Heart right ventricle (tissue), 16 donors: ENCODE measurements around the gene SERPINB5. TPM values are rescaled to one million over a fixed set of nuclear protein-coding genes. Genes with fewer than 3 reads are reported as not detected.
A peak's percentile ranks its signal among the peaks of the same experiment; 100 is the strongest.

Experiments
- ATAC-seq, 8 donors: fragments of 200-7000 bp; cut with Tn5 transposase; one replicate each; pipeline ENCODE4 v1.9.1; 2020; ENCODE audit warnings: mild to moderate bottlenecking in 8 of 8, moderate library complexity in 8 of 8, moderate number of reproducible peaks in 1 of 8
- DNase-seq, 2 donors: peaks; one replicate each; pipeline ENCODE4 v3.0.0-alpha.2; 2020
- H3K27ac ChIP-seq, 10 donors: fragments of 200-600 bp; sonication (generic) in 2 of 10; one replicate each; pipeline versions ENCODE4 v1.5.0 to v1.8.0; 2020 to 2022; ENCODE audit warnings: mild to moderate bottlenecking in 3 of 10
- H3K27me3 ChIP-seq, 7 donors: fragments of 200-600 bp; one replicate each; pipeline ENCODE4 v1.8.0; 2021 to 2022; ENCODE audit warnings: mild to moderate bottlenecking in 2 of 7
- H3K36me3 ChIP-seq, 9 donors: fragments of 200-600 bp; sonication (generic) in 1 of 9; one replicate each; pipeline versions ENCODE4 v1.5.0 to v1.8.0; 2020 to 2022; ENCODE audit warnings: mild to moderate bottlenecking in 2 of 9
- H3K4me1 ChIP-seq, 9 donors: fragments of 200-600 bp; sonication (generic) in 1 of 9; one replicate each; pipeline versions ENCODE4 v1.5.0 to v1.8.0; 2020 to 2022; ENCODE audit warnings: mild to moderate bottlenecking in 4 of 9
- H3K4me3 ChIP-seq, 10 donors: fragments of 200-600 bp; sonication (generic) in 2 of 10; one replicate each; pipeline versions ENCODE4 v1.5.0 to v1.8.0; 2020 to 2022; ENCODE audit warnings: mild to moderate bottlenecking in 7 of 10, moderate library complexity in 2 of 10
- H3K9me3 ChIP-seq, 11 donors: fragments of 200-600 bp in 10 of 11; sonication (generic) in 2 of 11; one replicate each; pipeline versions ENCODE4 v1.5.0 to v1.8.0; 2013 to 2022; ENCODE audit warnings: mild to moderate bottlenecking in 2 of 11, control low read depth in 1 of 11, moderate library complexity in 1 of 11
- WGBS, 2 donors: extraction: QIAGEN DNeasy Blood & Tissue Kit; methylation state at CpG; one replicate each; pipeline ENCODE4 v1.1.7; 2013; ENCODE audit warnings: inconsistent platforms in 1 of 2; 5-methylcytosine and 5-hydroxymethylcytosine counted together
- intact Hi-C, 10 donors: fragments of 100-400 bp; cut with DNase I; formaldehyde crosslinking; loops; one replicate each; pipeline versions ENCODE4 v1.11.1 to v1.14.2; 2022
- polyA plus RNA-seq, 2 donors: library from polyadenylated mRNA; stranded (reverse); fragments of 200-250 nt; gene quantifications; one replicate each; pipeline ENCODE4 v1.2.3, GENCODE V29; 2013
- total RNA-seq, 10 donors: library from RNA; stranded (reverse); fragmentation: NEBNext Ultra II Directional in 3 of 10; extraction: Animal tissue kit (Norgen Biotek cat#: 25700) in 3 of 10; gene quantifications; one replicate each; pipeline versions ENCODE4 v1.2.1 to v1.2.4, GENCODE V29; 2021 to 2023
- TF ChIP-seq, protein P1 (sequence below), 9 donors: fragments of 200-600 bp; sonication (generic) in 2 of 9; IDR thresholded peaks; one replicate each; pipeline versions ENCODE4 v1.5.0 to v1.8.0; 2021 to 2022; ENCODE audit warnings: antibody characterized with exemption in 9 of 9, mild to moderate bottlenecking in 5 of 9, moderate library complexity in 1 of 9
- donor health status: Arrhythmogenic right ventricular cardiomyopathy.
- donor health status: ischemic (EF 13 %, LVEDD 7.1; RV severe dilation, severe dysfunction).
- donor health status: healthy with polysubstance abuse.
- donor health status: DM: no; HTN: yes; CAD: no.
- donor health status: DM: no; HTN: no; CAD: no.
- donor health status: ischemic (EF 25% LVEDD 6.9; RV normal size, moderate dysfunction).
- donor health status: ischemic (EF 25% LVEDD 5.7; RV mildly dilated, moderate dysfunction).
- donor health status: healthy.
- donor health status: DM: yes; HTN: yes; CAD: no.
- donor health status: Ischemic cardiomyopathy.
- donor health status: ischemic (EF 35%, LVEDD 5.7; RV mildly dilated, moderate dysfunction).
- donor health status: nonischemic (EF 11% LVEDD 7.7; RV severe dilation, severe dysfunction).
- donor health status: DM: yes; HTN: yes; CAD: no.
- donor health status: PGD.
- donor health status: ischemic (EF 29% LVEDD 5.4; RV normal size, mild dysfunction).
- donor health status: nonischemic (EF 23%, LVEDD 6.1; RV moderate dilation, normal function).

The SERPINB5 gene
- total and polyA plus RNA-seq, 12 donors = 0.03 TPM; not detected in 11

GRCh38 chr18:63433334-63433866 is 43.4 kb upstream of the SERPINB5 start:
- H3K27me3 ChIP-seq = peaks cover 0 to 23% (median 0%) of the 10 kb centered on the region in 7 donors
- peak in 7 of 8 donors; percentile 40 to 73 (median 51) for ATAC-seq
- WGBS, 2 donors = 42 to 56% methylated on average over 4 of the region's 4 CpGs
- H3K36me3 ChIP-seq = no peaks in the 10 kb centered on the region
- H3K4me3 ChIP-seq = no peak overlapping the region
- peak in 1 of 2 donors; percentile 27 for DNase-seq
- peak overlapping the region in 2 of 10 donors; percentile 13 to 25 for H3K27ac ChIP-seq
- no peaks in the 10 kb centered on the region for H3K9me3 ChIP-seq
- peaks cover 0 to 4% (median 0%) of the 10 kb centered on the region in 9 donors for H3K4me1 ChIP-seq
- TF ChIP-seq, protein P1, sequence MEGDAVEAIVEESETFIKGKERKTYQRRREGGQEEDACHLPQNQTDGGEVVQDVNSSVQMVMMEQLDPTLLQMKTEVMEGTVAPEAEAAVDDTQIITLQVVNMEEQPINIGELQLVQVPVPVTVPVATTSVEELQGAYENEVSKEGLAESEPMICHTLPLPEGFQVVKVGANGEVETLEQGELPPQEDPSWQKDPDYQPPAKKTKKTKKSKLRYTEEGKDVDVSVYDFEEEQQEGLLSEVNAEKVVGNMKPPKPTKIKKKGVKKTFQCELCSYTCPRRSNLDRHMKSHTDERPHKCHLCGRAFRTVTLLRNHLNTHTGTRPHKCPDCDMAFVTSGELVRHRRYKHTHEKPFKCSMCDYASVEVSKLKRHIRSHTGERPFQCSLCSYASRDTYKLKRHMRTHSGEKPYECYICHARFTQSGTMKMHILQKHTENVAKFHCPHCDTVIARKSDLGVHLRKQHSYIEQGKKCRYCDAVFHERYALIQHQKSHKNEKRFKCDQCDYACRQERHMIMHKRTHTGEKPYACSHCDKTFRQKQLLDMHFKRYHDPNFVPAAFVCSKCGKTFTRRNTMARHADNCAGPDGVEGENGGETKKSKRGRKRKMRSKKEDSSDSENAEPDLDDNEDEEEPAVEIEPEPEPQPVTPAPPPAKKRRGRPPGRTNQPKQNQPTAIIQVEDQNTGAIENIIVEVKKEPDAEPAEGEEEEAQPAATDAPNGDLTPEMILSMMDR (IDR thresholded peaks at IDR 0.05) = no peak
- intact Hi-C loops = loop anchor here in 3 of 10 donors (10.0 kb wide), 2 partner anchors 299 to 409 kb away; no protein-coding TSS in a partner anchor

DNA sequence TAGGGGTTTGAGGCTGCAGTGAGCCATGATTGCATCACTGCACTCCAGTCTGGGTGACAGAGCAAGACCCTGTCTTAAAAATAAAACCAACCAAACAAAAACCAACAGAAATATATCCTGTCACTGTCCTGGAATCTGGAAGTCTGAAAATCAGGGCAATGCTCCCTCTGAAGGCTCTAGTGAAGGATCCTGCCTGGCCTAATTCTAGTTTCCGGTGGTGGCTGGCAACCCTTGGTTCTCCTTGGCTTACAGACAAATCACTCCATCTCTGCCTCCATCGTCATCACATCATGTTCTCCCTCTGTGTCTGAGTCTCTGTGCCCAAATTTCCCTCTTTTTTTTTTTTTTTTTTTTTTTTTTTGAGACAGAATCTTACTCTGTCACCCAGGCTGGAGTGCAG is 38.6 kb upstream of the SERPINB5 start:
- TF ChIP-seq, protein P1 (IDR thresholded peaks at IDR 0.05) = no peak
- H3K4me3 ChIP-seq = no peak overlapping the region
- WGBS, 2 donors = 66 to 81% methylated on average over 2 of the region's 2 CpGs
- intact Hi-C loops = loop anchor here (2.0 to 10.0 kb wide), 9 partner anchors 91 to 421 kb away; no protein-coding TSS in a partner anchor
- H3K4me1 ChIP-seq = peaks cover 0 to 9% (median 3%) of the 10 kb centered on the region in 9 donors
- H3K36me3 ChIP-seq = no peaks in the 10 kb centered on the region
- peaks cover 0 to 7% (median 0%) of the 10 kb centered on the region in 7 donors for H3K27me3 ChIP-seq
- no peaks in the 10 kb centered on the region for H3K9me3 ChIP-seq
- DNase-seq (no peak), ATAC-seq (no peak)
- no peak overlapping the region for H3K27ac ChIP-seq

DNA sequence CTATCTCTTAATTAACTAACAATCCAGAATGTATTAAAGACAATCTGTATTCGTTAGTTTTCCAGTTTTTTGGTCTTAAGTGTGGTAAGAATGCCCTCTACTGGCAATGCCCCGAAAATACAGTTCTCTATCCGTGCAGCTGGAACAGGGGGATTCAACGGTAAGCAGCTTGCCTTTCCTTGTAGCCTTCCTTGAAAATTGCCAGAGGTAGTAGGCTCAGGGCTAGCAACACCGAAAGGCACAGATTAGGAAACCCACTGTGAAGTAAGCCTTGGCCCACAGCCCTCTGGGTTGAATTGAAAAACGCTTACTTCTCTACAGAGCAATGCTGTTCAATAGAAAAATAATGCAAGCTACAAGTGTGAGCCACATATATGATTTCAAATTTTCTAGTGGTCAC is 37.4 kb upstream of the SERPINB5 start:
- Histone ChIP-seq H3K4me3 (no peak overlapping the region), H3K9me3 (no peaks in the 10 kb centered on the region), H3K4me1 (peaks cover 0 to 16% (median 0%) of the 10 kb centered on the region in 9 donors), H3K27me3 (peaks cover 0 to 7% (median 0%) of the 10 kb centered on the region in 7 donors), H3K36me3 (no peaks in the 10 kb centered on the region), H3K27ac (no peak overlapping the region)
- TF ChIP-seq, protein P1 (IDR thresholded peaks at IDR 0.05) = peak; percentile 54 to 88 (median 83)
- peak in 7 of 8 donors; percentile 54 to 77 (median 69) for ATAC-seq
- peak in 1 of 2 donors; percentile 52 for DNase-seq
- WGBS, 2 donors = 2% methylated on average over 6 of the region's 6 CpGs
- intact Hi-C loops = loop anchor here (1.0 to 10.0 kb wide), 10 partner anchors 92 to 423 kb away; no protein-coding TSS in a partner anchor

DNA sequence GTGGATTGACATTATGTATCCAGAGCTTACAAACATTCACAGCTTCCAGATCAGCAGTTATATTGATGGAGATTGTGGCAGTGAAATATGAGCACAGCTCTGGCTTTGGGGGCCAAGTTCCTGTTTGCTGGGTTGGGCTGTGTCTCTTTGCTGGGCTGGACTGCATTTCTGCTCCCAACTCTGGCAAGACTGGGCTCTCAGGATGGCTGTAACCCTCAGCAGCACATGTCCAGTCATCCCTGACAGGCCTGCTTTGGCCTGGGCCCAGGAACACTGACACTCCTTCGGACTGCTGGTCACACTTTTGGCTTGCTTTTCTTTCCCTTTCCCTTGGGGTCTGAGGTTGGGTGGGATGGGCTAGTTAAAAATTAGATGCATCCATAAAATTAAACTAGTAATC is 36.5 kb upstream of the SERPINB5 start:
- peak in 1 of 2 donors; percentile 27 for DNase-seq
- intact Hi-C loops = loop anchor here in 3 of 10 donors (5.0 kb wide), 2 partner anchors 98 to 423 kb away; no protein-coding TSS in a partner anchor
- Histone ChIP-seq H3K9me3 (no peaks in the 10 kb centered on the region), H3K27me3 (peaks cover 0 to 7% (median 0%) of the 10 kb centered on the region in 7 donors), H3K4me1 (peaks cover 0 to 25% (median 0%) of the 10 kb centered on the region in 9 donors), H3K27ac (no peak overlapping the region), H3K4me3 (no peak overlapping the region), H3K36me3 (no peaks in the 10 kb centered on the region)
- ATAC-seq = peak in 4 of 8 donors; percentile 32 to 55 (median 40)
- 15 to 18% methylated on average over 1 of the region's 1 CpG for WGBS, 2 donors
- TF ChIP-seq, protein P1 (IDR thresholded peaks at IDR 0.05) = no peak
